ENCODE measurements around the gene ADGRB3.
"Not testable (repeated sequence)": the region's sequence is repeated elsewhere in the genome, so short reads cannot be mapped to it uniquely, and the experiment has no call there.

Gene ADGRB3

GRCh38 chr6:68738039-68738438, 103.0 kb downstream of the ADGRB3 start:
- no peak for DNase-seq (ENCODE audit: low read depth in 1 of 2, low spot score in 1 of 2)

GRCh38 chr6:68740828-68741500, 105.9 kb downstream of the ADGRB3 start:
- no peak for DNase-seq (ENCODE audit: low read depth in 1 of 2, low spot score in 1 of 2)

- DNase-seq (ENCODE audit: low read depth in 1 of 2, low spot score in 1 of 2), result no peak
Observed at GRCh38 chr6:68741501-68742386, 106.7 kb downstream of the ADGRB3 start.

GRCh38 chr6:68743099-68743498, 108.0 kb downstream of the ADGRB3 start:
- DNase-seq (ENCODE audit: low read depth in 1 of 2, low spot score in 1 of 2), result no peak

- DNase-seq (ENCODE audit: low read depth in 1 of 2, low spot score in 1 of 2), result not testable (repeated sequence)
Observed at GRCh38 chr6:68744376-68744775, 109.3 kb downstream of the ADGRB3 start.

- no peak for DNase-seq (ENCODE audit: low read depth in 1 of 2, low spot score in 1 of 2)
Observed at GRCh38 chr6:68746376-68746775, 111.3 kb downstream of the ADGRB3 start.

- no peak for DNase-seq (ENCODE audit: low read depth in 1 of 2, low spot score in 1 of 2)
Observed at GRCh38 chr6:68747110-68747790, 112.2 kb downstream of the ADGRB3 start.

- not testable (repeated sequence) for DNase-seq (ENCODE audit: low read depth in 1 of 2, low spot score in 1 of 2)
Observed at GRCh38 chr6:68747832-68748231, 112.8 kb downstream of the ADGRB3 start.

GRCh38 chr6:68754681-68755213, 119.7 kb downstream of the ADGRB3 start:
- DNase-seq (ENCODE audit: low read depth in 1 of 2, low spot score in 1 of 2), result no peak

- DNase-seq (ENCODE audit: low read depth in 1 of 2, low spot score in 1 of 2), result no peak
Observed at GRCh38 chr6:68756454-68757375, 121.6 kb downstream of the ADGRB3 start.

GRCh38 chr6:68757821-68758220, 122.7 kb downstream of the ADGRB3 start:
- DNase-seq (ENCODE audit: low read depth in 1 of 2, low spot score in 1 of 2), result no peak

- no peak for DNase-seq (ENCODE audit: low read depth in 1 of 2, low spot score in 1 of 2)
Observed at GRCh38 chr6:68758559-68758958, 123.5 kb downstream of the ADGRB3 start.

- DNase-seq (ENCODE audit: low read depth in 1 of 2, low spot score in 1 of 2), result no peak
Observed at GRCh38 chr6:68760485-68760884, 125.4 kb downstream of the ADGRB3 start.

- DNase-seq (ENCODE audit: low read depth in 1 of 2, low spot score in 1 of 2), result no peak
Observed at GRCh38 chr6:68760941-68761676, 126.0 kb downstream of the ADGRB3 start.

GRCh38 chr6:68761985-68762384, 126.9 kb downstream of the ADGRB3 start:
- no peak for DNase-seq (ENCODE audit: low read depth in 1 of 2, low spot score in 1 of 2)

- no peak for DNase-seq (ENCODE audit: low read depth in 1 of 2, low spot score in 1 of 2)
Observed at GRCh38 chr6:68771426-68771825, 136.3 kb downstream of the ADGRB3 start.

GRCh38 chr6:68774843-68775242, 139.8 kb downstream of the ADGRB3 start:
- DNase-seq (ENCODE audit: low read depth in 1 of 2, low spot score in 1 of 2), result no peak

GRCh38 chr6:68776354-68776753, 141.3 kb downstream of the ADGRB3 start:
- DNase-seq (ENCODE audit: low read depth in 1 of 2, low spot score in 1 of 2), result no peak

GRCh38 chr6:68777956-68778355, 142.9 kb downstream of the ADGRB3 start:
- DNase-seq (ENCODE audit: low read depth in 1 of 2, low spot score in 1 of 2), result no peak

Data from activated T-helper 1 cell treated with anti-CD3 and anti-CD28 coated beads, Interleukin-2, amount 50 U/mL, for 16 hours (primary cell).